ENCODE measurements around the gene SPARC. TPM values are rescaled to one million over a fixed set of nuclear protein-coding genes. Genes with fewer than 3 reads are reported as not detected.

SPARC gene
- total RNA-seq, 2 experiments from 2014 or later = not detected

- H3K36me3 Mint-ChIP-seq (ENCODE audit: low read depth) = no peaks in the 10 kb centered on the region
- ATAC-seq (no peak), DNase-seq (no peak)
- H3K4me3 Mint-ChIP-seq = no peak overlapping the region
- H3K4me1 Mint-ChIP-seq (ENCODE audit: low read depth) = no peaks in the 10 kb centered on the region
- no peak for TF ChIP-seq CTCF (IDR thresholded peaks at IDR 0.05)
- intact Hi-C loops (cut with micrococcal nuclease) = no loop called here
- no peak overlapping the region for H3K27ac Mint-ChIP-seq
- H3K9me3 Mint-ChIP-seq = peaks cover 4% of the 10 kb centered on the region
- ChIA-PET POLR2A (interaction anchor here (0.6 kb wide), 1 partner anchor 54 kb away, joined by 3 read pairs; no protein-coding TSS in a partner anchor), CTCF (interaction anchor here (0.9 to 1.4 kb wide), 3 partner anchors 50 to 640 kb away, joined by 3 read pairs; no protein-coding TSS in a partner anchor)
- peaks cover 6% of the 10 kb centered on the region for H3K27me3 Mint-ChIP-seq
These were observed 22.5 kb upstream of the SPARC start for GRCh38 chr5:151709109-151709735.

GRCh38 chr5:151708126-151708525, 21.4 kb upstream of the SPARC start:
- DNase-seq (no peak), ATAC-seq (no peak)
- H3K4me1 Mint-ChIP-seq (ENCODE audit: low read depth) = no peaks in the 10 kb centered on the region
- no peaks in the 10 kb centered on the region for H3K36me3 Mint-ChIP-seq (ENCODE audit: low read depth)
- no peak overlapping the region for H3K27ac Mint-ChIP-seq
- no peak overlapping the region for H3K4me3 Mint-ChIP-seq
- ChIA-PET POLR2A (no interaction called here), CTCF (interaction anchor here (1.3 kb wide), 2 partner anchors 11 to 56 kb away, joined by 3 read pairs; no protein-coding TSS in a partner anchor)
- intact Hi-C loops (cut with micrococcal nuclease) = no loop called here
- TF ChIP-seq CTCF (IDR thresholded peaks at IDR 0.05) = no peak
- peaks cover 6% of the 10 kb centered on the region for H3K27me3 Mint-ChIP-seq
- H3K9me3 Mint-ChIP-seq = peaks cover 4% of the 10 kb centered on the region

- CTCF ChIA-PET = interaction anchor here (0.7 to 1.3 kb wide), 2 partner anchors 11 to 32 kb away, joined by 3 read pairs; no protein-coding TSS in a partner anchor
- no peaks in the 10 kb centered on the region for H3K9me3 Mint-ChIP-seq
These were observed 20.9 kb upstream of the SPARC start for GRCh38 chr5:151707567-151707966.

GRCh38 chr5:151706906-151707305, 20.2 kb upstream of the SPARC start:
- Mint-ChIP-seq H3K4me3 (no peak overlapping the region), H3K4me1 (ENCODE audit: low read depth) (no peaks in the 10 kb centered on the region), H3K27ac (no peak overlapping the region), H3K36me3 (ENCODE audit: low read depth) (no peaks in the 10 kb centered on the region), H3K9me3 (no peaks in the 10 kb centered on the region), H3K27me3 (peaks cover 2% of the 10 kb centered on the region)
- no peak for ATAC-seq
- TF ChIP-seq CTCF (IDR thresholded peaks at IDR 0.05) = no peak
- intact Hi-C loops (cut with micrococcal nuclease) = no loop called here
- no peak for DNase-seq
- ChIA-PET POLR2A (no interaction called here), CTCF (interaction anchor here (0.7 to 1.4 kb wide), 3 partner anchors 11 to 48 kb away, joined by 3 to 6 read pairs (median 4); no protein-coding TSS in a partner anchor)

More at GRCh38 chr5:151707567-151707966, 20.9 kb upstream of the SPARC start:
- POLR2A ChIA-PET = no interaction called here
- Mint-ChIP-seq H3K4me3 (no peak overlapping the region), H3K36me3 (ENCODE audit: low read depth) (no peaks in the 10 kb centered on the region), H3K4me1 (ENCODE audit: low read depth) (no peaks in the 10 kb centered on the region), H3K27ac (no peak overlapping the region), H3K27me3 (peaks cover 2% of the 10 kb centered on the region)
- ATAC-seq = no peak
- no peak for DNase-seq
- TF ChIP-seq CTCF (IDR thresholded peaks at IDR 0.05) = no peak
- intact Hi-C loops (cut with micrococcal nuclease) = no loop called here

GRCh38 chr5:151703780-151704179, 17.1 kb upstream of the SPARC start:
- intact Hi-C loops (cut with micrococcal nuclease) = no loop called here
- DNase-seq (no peak), ATAC-seq (no peak)
- Mint-ChIP-seq H3K9me3 (no peaks in the 10 kb centered on the region), H3K27me3 (no peaks in the 10 kb centered on the region), H3K27ac (no peak overlapping the region), H3K4me1 (ENCODE audit: low read depth) (no peaks in the 10 kb centered on the region), H3K4me3 (no peak overlapping the region), H3K36me3 (ENCODE audit: low read depth) (no peaks in the 10 kb centered on the region)
- POLR2A ChIA-PET = no interaction called here
- TF ChIP-seq CTCF (IDR thresholded peaks at IDR 0.05) = no peak
- CTCF ChIA-PET = interaction anchor here (1.1 kb wide), 2 partner anchors 16 to 51 kb away, joined by 3 to 5 read pairs; no protein-coding TSS in a partner anchor
